Measurements from ENCODE around the gene ATP6V1G2. TPM values are rescaled to one million over a fixed set of nuclear protein-coding genes. Genes with fewer than 3 reads are reported as not detected.
A peak's percentile ranks its signal among the peaks of the same experiment; 100 is the strongest.

The ATP6V1G2 gene
- total and polyA plus RNA-seq, 2 experiments from 2014 or later: 2.4 to 2.7 TPM

DNA sequence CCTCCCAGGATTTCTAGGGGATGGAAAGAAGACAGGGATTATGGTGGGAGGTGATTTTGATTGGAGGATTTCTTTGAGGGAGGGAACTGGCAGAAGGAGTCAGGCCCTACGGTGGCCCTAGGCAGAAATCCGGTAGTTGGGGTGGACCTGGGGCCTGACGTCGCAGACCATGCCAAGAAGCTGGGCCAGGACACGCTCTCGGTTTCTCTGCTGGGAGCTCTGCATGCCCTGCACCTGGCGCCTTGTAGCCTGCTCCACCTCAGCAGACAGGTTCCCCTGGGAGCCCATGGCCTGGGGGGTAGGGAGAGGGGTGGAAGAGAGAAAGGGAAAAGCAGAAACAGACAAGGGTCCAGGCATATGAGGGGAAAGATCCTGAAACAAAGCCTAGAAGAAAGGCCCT is 1.1 kb downstream of the ATP6V1G2 start:
- Mint-ChIP-seq H3K27ac (no peak overlapping the region), H3K4me1 (peaks cover 21% of the 10 kb centered on the region), H3K4me3 (peak overlapping the region; percentile 76), H3K27me3 (ENCODE audit: insufficient read depth, low read depth, poor library complexity) (peaks cover 12% of the 10 kb centered on the region), H3K36me3 (ENCODE audit: low read depth) (peaks cover 30% of the 10 kb centered on the region), H3K9me3 (no peaks in the 10 kb centered on the region; the same call in 2 of the 3 replicates)
- Histone ChIP-seq H3F3A (replicated peaks; ENCODE audit: low read depth) (peaks cover 6% of the 10 kb centered on the region), H3K27me3 (ENCODE audit: insufficient read depth) (no peaks in the 10 kb centered on the region), H3K9me2 (ENCODE audit: insufficient read depth) (no peaks in the 10 kb centered on the region), H3K4me2 (no peak overlapping the region), H3K4me3 (no peak overlapping the region; the same call in 1 of the 2 replicates), H2AFZ (no peak overlapping the region), H4K20me1 (replicated peaks; ENCODE audit: insufficient read depth) (peaks cover 6% of the 10 kb centered on the region), H3K36me3 (ENCODE audit: insufficient read depth) (peaks cover 9% of the 10 kb centered on the region; the same call in 1 of the 2 replicates), H3K27ac (ENCODE audit: low read depth) (no peak overlapping the region), H3K79me2 (replicated peaks; ENCODE audit: insufficient read depth) (peaks cover 31% of the 10 kb centered on the region), H3K4me1 (ENCODE audit: insufficient read depth) (peaks cover 15% of the 10 kb centered on the region)
- TF ChIP-seq EZH2 (IDR thresholded peaks at IDR 0.05; ENCODE audit: low read depth, unreplicated experiment) (no peak), STAT1 (IDR thresholded peaks at IDR 0.05; ENCODE audit: unreplicated experiment) (no peak), CREB1 (CRISPR knock-in tag; IDR thresholded peaks at IDR 0.05; ENCODE audit: low read depth) (no peak), ZNF114 (CRISPR knock-in tag; IDR thresholded peaks at IDR 0.05) (no peak), POLR2AphosphoS5 (IDR thresholded peaks at IDR 0.05; ENCODE audit: low read depth) (no peak), ZNF331 (CRISPR knock-in tag; IDR thresholded peaks at IDR 0.05; ENCODE audit: low read depth) (no peak), EZH2phosphoT487 (IDR thresholded peaks at IDR 0.05; ENCODE audit: unreplicated experiment) (no peak), JUNB (IDR thresholded peaks at IDR 0.05; ENCODE audit: unreplicated experiment) (no peak), NANOG (IDR thresholded peaks at IDR 0.05; ENCODE audit: borderline replicate concordance) (no peak)
- TF ChIP-seq, protein P1, sequence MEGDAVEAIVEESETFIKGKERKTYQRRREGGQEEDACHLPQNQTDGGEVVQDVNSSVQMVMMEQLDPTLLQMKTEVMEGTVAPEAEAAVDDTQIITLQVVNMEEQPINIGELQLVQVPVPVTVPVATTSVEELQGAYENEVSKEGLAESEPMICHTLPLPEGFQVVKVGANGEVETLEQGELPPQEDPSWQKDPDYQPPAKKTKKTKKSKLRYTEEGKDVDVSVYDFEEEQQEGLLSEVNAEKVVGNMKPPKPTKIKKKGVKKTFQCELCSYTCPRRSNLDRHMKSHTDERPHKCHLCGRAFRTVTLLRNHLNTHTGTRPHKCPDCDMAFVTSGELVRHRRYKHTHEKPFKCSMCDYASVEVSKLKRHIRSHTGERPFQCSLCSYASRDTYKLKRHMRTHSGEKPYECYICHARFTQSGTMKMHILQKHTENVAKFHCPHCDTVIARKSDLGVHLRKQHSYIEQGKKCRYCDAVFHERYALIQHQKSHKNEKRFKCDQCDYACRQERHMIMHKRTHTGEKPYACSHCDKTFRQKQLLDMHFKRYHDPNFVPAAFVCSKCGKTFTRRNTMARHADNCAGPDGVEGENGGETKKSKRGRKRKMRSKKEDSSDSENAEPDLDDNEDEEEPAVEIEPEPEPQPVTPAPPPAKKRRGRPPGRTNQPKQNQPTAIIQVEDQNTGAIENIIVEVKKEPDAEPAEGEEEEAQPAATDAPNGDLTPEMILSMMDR (conservative IDR thresholded peaks at IDR 0.05; ENCODE audit: low read depth in 2 of 2): no peak
- TF ChIP-seq, protein P2, sequence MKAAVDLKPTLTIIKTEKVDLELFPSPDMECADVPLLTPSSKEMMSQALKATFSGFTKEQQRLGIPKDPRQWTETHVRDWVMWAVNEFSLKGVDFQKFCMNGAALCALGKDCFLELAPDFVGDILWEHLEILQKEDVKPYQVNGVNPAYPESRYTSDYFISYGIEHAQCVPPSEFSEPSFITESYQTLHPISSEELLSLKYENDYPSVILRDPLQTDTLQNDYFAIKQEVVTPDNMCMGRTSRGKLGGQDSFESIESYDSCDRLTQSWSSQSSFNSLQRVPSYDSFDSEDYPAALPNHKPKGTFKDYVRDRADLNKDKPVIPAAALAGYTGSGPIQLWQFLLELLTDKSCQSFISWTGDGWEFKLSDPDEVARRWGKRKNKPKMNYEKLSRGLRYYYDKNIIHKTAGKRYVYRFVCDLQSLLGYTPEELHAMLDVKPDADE (IDR thresholded peaks at IDR 0.05): no peak
- TF ChIP-seq, protein P3, sequence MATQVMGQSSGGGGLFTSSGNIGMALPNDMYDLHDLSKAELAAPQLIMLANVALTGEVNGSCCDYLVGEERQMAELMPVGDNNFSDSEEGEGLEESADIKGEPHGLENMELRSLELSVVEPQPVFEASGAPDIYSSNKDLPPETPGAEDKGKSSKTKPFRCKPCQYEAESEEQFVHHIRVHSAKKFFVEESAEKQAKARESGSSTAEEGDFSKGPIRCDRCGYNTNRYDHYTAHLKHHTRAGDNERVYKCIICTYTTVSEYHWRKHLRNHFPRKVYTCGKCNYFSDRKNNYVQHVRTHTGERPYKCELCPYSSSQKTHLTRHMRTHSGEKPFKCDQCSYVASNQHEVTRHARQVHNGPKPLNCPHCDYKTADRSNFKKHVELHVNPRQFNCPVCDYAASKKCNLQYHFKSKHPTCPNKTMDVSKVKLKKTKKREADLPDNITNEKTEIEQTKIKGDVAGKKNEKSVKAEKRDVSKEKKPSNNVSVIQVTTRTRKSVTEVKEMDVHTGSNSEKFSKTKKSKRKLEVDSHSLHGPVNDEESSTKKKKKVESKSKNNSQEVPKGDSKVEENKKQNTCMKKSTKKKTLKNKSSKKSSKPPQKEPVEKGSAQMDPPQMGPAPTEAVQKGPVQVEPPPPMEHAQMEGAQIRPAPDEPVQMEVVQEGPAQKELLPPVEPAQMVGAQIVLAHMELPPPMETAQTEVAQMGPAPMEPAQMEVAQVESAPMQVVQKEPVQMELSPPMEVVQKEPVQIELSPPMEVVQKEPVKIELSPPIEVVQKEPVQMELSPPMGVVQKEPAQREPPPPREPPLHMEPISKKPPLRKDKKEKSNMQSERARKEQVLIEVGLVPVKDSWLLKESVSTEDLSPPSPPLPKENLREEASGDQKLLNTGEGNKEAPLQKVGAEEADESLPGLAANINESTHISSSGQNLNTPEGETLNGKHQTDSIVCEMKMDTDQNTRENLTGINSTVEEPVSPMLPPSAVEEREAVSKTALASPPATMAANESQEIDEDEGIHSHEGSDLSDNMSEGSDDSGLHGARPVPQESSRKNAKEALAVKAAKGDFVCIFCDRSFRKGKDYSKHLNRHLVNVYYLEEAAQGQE (IDR thresholded peaks at IDR 0.05; ENCODE audit: unreplicated experiment): no peak
- TF ChIP-seq, protein P4, sequence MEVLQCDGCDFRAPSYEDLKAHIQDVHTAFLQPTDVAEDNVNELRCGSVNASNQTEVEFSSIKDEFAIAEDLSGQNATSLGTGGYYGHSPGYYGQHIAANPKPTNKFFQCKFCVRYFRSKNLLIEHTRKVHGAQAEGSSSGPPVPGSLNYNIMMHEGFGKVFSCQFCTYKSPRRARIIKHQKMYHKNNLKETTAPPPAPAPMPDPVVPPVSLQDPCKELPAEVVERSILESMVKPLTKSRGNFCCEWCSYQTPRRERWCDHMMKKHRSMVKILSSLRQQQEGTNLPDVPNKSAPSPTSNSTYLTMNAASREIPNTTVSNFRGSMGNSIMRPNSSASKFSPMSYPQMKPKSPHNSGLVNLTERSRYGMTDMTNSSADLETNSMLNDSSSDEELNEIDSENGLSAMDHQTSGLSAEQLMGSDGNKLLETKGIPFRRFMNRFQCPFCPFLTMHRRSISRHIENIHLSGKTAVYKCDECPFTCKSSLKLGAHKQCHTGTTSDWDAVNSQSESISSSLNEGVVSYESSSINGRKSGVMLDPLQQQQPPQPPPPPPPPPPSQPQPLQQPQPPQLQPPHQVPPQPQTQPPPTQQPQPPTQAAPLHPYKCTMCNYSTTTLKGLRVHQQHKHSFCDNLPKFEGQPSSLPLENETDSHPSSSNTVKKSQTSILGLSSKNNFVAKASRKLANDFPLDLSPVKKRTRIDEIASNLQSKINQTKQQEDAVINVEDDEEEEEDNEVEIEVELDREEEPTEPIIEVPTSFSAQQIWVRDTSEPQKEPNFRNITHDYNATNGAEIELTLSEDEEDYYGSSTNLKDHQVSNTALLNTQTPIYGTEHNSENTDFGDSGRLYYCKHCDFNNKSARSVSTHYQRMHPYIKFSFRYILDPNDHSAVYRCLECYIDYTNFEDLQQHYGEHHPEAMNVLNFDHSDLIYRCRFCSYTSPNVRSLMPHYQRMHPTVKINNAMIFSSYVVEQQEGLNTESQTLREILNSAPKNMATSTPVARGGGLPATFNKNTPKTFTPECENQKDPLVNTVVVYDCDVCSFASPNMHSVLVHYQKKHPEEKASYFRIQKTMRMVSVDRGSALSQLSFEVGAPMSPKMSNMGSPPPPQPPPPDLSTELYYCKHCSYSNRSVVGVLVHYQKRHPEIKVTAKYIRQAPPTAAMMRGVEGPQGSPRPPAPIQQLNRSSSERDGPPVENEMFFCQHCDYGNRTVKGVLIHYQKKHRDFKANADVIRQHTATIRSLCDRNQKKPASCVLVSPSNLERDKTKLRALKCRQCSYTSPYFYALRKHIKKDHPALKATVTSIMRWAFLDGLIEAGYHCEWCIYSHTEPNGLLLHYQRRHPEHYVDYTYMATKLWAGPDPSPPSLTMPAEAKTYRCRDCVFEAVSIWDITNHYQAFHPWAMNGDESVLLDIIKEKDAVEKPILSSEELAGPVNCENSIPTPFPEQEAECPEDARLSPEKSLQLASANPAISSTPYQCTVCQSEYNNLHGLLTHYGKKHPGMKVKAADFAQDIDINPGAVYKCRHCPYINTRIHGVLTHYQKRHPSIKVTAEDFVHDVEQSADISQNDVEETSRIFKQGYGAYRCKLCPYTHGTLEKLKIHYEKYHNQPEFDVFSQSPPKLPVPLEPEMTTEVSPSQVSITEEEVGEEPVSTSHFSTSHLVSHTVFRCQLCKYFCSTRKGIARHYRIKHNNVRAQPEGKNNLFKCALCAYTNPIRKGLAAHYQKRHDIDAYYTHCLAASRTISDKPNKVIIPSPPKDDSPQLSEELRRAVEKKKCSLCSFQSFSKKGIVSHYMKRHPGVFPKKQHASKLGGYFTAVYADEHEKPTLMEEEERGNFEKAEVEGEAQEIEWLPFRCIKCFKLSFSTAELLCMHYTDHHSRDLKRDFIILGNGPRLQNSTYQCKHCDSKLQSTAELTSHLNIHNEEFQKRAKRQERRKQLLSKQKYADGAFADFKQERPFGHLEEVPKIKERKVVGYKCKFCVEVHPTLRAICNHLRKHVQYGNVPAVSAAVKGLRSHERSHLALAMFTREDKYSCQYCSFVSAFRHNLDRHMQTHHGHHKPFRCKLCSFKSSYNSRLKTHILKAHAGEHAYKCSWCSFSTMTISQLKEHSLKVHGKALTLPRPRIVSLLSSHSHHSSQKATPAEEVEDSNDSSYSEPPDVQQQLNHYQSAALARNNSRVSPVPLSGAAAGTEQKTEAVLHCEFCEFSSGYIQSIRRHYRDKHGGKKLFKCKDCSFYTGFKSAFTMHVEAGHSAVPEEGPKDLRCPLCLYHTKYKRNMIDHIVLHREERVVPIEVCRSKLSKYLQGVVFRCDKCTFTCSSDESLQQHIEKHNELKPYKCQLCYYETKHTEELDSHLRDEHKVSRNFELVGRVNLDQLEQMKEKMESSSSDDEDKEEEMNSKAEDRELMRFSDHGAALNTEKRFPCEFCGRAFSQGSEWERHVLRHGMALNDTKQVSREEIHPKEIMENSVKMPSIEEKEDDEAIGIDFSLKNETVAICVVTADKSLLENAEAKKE (CRISPR knock-in tag; IDR thresholded peaks at IDR 0.05): no peak
- ATAC-seq: no peak
- no peak for DNase-seq (ENCODE audit: low spot score)

Measured in GM23338 (cell line).